ENCODE results near the gene STEAP4.

DNA sequence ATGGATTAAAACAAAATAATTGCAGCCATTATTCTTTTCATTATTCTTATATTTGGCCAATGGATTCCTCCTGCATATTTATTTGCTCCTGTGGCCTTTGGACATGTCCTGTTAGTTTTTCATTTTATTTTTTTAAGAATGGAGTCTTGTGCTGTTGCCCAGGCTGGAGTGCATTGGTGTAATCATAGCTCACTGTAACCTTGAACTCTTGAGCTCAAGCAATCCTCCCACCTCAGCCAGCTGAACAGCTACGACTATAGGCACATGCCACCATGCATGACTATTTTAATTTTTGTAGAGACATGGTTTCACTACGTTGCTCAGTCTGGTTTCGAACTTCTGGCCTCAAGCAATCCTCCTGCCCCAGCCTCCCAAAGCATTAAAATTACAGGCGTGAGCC is 44.1 kb downstream of the STEAP4 start:
- TF ChIP-seq POLR2A (IDR thresholded peaks at IDR 0.05; ENCODE audit: low read length): no peak
- TF ChIP-seq GATA1 (IDR thresholded peaks at IDR 0.05; ENCODE audit: low read depth, low read length): no peak
